NCI-H2171 (cell line): ENCODE data around the gene UCK2.
A peak's percentile ranks its signal among the peaks of the same experiment; 100 is the strongest.

Source experiments
- DNase-seq: peaks from one replicate; lab custom pipeline; 2025; lab: John Stamatoyannopoulos, UW

Gene UCK2

DNA sequence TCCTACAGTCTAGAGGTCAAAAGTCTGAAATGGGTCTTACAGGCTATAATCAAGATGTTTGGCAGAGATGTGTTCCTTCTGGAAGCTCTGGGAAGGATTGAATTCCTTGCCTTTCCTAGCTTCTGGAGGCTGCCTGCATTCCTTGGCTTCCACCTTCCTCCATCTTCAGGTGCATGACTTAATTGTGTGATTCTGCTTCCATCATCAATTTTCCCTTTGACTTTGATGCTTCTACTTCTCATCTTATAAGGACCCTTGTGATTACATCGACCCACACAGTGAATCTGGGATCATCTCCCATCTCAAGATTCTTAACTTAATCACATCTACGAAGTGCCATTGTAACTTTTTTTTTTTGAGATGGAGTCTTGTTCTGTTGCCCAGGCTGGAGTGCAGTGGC is 111.4 kb downstream of the UCK2 start:
- no peak for DNase-seq

DNA sequence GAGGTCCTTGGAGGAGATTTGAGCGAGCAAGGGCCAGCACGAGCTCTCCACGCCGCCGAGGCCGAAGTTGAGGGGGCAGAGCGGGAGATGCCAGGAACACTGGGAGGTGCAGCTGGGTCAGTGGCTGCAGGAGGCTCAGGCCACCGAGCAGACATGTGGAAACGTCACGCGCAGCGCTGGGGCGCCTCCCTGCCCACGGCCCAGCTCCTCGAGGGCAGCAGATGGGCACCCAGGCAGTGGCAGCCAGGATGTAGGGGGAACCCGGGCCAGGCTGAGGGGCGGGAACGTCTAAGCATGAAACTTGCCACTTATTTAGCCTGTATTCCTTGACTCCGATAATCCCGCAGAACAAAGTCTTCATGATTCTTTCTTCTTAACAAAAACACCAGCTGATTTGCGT is 114.1 kb downstream of the UCK2 start:
- DNase-seq: no peak

DNA sequence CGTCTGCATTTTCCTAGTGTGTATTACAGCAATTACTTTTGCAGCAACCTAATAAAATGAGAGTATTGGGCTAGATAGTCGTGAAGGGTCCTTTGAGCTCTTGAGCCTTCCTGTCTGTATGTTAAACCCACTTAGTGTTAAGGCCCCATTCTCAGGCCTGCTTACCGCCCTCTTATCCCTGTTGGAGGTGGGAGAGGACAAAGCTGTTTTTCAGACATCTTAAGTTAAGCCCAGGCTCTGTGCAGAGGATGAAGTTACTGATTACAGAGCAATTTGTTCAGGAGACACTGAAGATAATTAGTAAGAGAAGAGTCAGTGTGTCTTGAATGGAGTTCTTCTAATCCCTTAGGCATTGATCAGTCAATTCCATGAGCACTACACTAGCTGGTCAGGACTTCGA is 114.6 kb downstream of the UCK2 start:
- no peak for DNase-seq

DNA sequence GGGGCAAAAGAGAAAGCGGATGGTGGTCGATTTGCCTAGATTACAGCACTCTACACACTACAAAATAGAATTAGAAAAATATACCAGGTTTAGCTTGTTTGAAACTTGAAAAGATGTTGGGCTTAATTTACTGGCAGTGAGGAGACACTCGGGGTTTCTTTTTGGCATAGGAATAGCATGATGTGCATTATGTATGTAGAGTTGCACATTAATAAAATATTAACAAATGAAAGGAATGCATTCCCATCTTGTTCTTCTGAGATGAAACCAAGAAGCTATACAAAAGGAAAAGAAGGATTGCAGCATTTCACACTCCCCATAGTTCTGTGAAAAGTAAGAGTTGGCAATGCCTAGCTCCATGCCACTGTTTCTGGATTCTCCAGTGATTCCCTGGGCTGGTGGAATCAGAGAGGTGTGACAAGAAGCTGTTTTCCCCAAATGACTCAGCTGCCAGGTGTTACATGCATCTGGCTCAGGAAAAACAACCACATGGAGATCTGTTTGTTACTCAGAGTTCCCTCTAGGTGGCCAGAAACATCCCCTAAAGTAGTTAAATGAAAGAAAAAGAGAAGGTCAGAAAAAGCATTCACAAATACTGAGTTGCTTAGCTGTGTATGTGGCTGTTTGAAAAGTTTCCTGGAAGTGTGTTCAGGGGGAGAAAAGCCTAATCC is 115.6 kb downstream of the UCK2 start:
- DNase-seq: peak; percentile 32

DNA sequence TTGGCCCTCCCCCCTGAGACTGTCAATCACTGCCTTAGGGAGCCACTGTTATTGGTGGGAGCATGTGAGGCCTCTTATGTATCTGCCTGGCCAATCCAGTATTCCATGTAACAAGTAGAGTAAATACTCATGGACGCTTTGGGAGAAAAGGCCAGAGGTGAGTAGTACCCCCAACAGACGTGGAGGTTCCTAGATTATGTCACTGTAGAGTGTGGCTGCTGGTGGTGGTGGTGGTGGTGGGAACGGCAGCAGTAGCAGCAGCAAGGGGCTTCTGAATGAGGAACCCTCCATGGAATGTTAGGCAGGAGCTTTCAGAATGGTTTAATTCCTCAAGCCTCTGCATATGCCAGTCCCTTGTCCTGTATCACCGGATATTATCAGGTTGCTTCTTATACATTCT is 118.5 kb downstream of the UCK2 start:
- no peak for DNase-seq

DNA sequence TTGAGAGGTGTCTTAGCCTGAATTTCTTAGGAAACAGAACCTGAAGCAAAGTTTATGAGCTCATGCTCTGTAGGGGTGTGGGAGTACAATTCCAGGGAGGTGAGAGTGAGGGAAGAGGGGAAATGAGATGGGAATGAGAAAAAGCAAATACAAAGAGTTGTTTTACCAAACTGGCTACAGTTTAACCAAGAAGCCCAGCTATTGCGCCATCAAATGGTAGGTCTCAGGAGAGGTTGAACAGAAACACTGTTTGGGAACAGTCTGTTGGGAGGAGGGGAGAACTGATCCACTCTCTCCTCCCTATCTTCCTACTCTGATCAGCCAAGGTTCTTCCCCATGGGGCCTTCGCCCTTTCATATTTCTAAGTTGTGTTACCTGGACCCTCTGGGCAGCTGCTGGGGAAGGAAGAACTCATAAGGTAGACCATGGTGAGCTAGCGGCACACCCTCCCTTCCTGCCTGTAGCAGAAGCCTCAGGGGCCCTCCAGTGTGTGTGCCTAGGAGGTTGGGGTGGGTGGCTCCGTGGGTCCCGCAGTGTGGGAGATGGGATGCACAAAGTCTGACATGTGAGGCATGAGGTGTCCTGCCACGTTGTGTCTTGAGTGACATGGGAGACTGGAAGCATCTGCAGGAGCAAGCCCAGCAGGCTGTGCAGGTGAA is 120.5 kb downstream of the UCK2 start:
- DNase-seq: no peak

DNA sequence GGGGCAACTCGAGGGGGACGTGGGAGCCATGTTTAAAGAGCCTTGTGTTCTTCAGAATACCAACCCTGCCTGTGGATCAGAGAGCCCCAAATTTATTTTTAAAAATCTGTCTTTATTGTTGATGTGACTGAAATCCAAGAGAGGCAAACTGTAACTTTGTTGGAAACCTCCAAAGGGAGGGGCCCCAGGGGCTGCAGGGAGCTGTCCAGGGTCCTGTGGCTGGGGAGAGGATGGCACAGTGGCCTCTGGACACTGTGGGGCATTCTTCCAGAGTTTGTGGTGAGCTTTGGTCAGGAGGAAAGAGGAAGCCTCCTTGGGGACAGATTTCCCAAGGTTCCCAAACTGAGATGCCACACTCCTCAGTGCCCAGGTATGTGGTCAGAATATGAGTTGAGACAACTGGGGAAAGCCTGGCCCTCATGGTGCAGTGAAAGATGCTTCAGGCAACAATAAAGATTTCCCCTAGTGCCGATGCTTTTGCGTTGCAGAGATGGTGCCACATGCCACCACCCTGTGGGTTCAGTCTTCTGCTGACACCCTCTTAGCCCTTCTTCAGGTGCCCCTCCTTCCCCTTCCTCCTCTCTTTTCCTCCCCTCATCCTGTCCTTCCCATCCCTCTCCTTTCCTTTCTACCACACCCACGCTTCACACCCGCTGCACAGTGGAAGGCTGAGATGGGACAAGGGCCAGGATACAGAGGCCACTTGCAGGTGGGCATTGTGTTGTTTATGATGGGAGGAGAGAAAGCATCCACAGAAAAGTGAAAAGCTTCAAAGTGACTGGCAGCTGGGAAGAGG is 122.1 kb downstream of the UCK2 start:
- DNase-seq: no peak

DNA sequence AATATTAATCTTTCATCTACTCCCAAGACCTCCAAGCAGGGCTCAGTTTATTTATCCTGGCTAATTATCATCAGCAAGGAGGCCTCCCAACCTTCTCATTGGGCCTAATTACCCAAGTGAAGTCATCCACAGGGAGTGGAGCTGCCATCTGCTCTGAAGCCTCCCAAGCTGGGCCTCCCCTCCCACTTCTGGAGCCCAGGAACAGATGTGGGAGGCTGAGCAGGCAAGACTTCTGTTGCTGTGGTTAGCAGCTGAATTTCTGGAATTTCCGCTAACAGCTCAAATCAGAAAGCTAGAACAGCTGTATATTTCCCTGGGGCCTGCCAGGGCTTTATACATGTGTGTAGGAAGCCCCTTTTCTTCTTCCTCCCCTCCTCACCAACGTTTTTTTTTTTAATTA is 127.5 kb downstream of the UCK2 start:
- peak; percentile 92 for DNase-seq

DNA sequence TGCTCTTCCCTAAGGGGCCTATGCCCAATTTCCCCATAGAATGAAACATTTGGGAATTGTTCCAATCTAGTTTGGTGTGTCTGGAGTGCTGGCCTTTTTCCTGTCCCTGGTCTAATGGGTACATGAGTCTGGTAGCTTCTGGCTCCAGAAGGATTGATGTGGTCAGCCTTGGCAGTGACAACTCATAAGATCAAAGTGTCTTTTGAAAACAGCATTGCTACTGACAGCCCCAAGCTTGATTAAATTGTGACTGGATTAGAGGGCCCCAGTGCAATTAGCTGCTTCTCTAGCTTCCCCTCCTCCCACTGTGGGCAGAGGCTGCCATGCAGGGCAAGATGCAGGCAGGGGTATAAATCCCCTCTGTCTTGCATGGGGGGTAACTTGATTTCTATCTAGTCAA is 130.9 kb downstream of the UCK2 start:
- DNase-seq: no peak

DNA sequence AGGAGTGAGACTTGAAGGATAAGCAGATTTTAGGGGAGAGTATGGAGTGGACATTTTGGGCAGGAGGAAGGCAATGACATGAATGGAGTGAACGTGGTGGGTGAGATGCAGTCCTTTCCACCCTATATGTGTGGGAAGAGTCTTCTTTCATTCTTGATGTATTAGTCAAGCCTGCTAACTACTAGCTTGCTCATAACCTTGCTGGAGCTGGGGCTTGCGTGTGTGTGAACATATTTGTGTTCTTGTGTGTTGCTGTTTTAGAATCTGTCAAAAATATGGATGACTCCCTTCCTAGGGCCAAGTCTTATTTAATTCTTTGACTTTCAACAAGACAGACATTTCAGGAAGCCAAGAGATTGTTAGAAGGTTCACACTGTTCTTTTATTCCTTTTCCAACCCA is 132.7 kb downstream of the UCK2 start:
- no peak for DNase-seq

DNA sequence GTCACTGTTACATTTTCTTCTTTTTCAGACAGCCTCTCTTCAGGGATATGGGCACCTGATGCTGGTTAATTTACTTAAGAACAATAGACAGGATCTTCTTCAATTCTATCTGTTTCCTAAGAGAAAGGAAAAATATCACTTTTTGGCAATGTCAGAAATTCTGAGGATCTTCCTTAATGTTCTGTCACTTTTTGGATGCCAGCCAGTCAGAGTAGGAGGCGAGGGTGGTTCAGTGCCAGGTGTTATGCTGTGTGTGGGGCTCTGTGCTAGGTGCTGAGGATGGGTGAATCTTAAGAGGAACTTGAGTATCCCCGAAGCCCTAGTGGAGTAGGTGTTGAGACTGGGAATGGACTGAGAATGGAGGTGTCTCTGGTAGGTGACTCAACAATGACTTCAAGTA is 133.5 kb downstream of the UCK2 start:
- DNase-seq: no peak
